WI38 (cell line): ENCODE results near the gene LIMD2.

Experiments used
- H3K4me3 ChIP-seq: 2 replicates; pipeline ENCODE4 v1.5.1; 2011; ENCODE audit warnings: low read depth, mild to moderate bottlenecking, control low read depth, low read length
- CTCF ChIP-seq: IDR thresholded peaks from 2 replicates; pipeline ENCODE4 v1.5.1; 2012; ENCODE audit warnings: low read depth, mild to moderate bottlenecking, control low read depth, low read length

LIMD2 gene

GRCh38 chr17:63704836-63705235 lies 4.9 kb upstream of the LIMD2 start:
- no peak overlapping the region for H3K4me3 ChIP-seq
- TF ChIP-seq CTCF = no peak

GRCh38 chr17:63704259-63704576 lies 4.3 kb upstream of the LIMD2 start:
- TF ChIP-seq CTCF = no peak
- H3K4me3 ChIP-seq = no peak overlapping the region

- no peak for TF ChIP-seq CTCF
- no peak overlapping the region for H3K4me3 ChIP-seq
Observed at GRCh38 chr17:63703556-63704258, 3.8 kb upstream of the LIMD2 start.

- no peak overlapping the region for H3K4me3 ChIP-seq
- no peak for TF ChIP-seq CTCF
Observed at GRCh38 chr17:63703029-63703428, 3.1 kb upstream of the LIMD2 start.

- TF ChIP-seq CTCF = no peak
- H3K4me3 ChIP-seq = no peak overlapping the region
Observed at GRCh38 chr17:63702721-63703015, 2.7 kb upstream of the LIMD2 start.

GRCh38 chr17:63701868-63702720 lies 2.2 kb upstream of the LIMD2 start:
- TF ChIP-seq CTCF = no peak
- no peak overlapping the region for H3K4me3 ChIP-seq

GRCh38 chr17:63701456-63701820 lies 1.5 kb upstream of the LIMD2 start:
- no peak overlapping the region for H3K4me3 ChIP-seq
- no peak for TF ChIP-seq CTCF
